GM20000 (cell line): ENCODE data around the gene POR.

Experiments
- DNase-seq: peaks from one replicate; pipeline ENCODE4 v3.0.0; 2012; ENCODE audit warnings: low spot score
- TF ChIP-seq, protein P1 (sequence below): IDR thresholded peaks from 2 replicates; pipeline ENCODE4 v1.5.1; 2012; ENCODE audit warnings: mild to moderate bottlenecking, control low read depth; ENCODE audit errors: extremely low read depth, missing control alignments

Gene POR

DNA sequence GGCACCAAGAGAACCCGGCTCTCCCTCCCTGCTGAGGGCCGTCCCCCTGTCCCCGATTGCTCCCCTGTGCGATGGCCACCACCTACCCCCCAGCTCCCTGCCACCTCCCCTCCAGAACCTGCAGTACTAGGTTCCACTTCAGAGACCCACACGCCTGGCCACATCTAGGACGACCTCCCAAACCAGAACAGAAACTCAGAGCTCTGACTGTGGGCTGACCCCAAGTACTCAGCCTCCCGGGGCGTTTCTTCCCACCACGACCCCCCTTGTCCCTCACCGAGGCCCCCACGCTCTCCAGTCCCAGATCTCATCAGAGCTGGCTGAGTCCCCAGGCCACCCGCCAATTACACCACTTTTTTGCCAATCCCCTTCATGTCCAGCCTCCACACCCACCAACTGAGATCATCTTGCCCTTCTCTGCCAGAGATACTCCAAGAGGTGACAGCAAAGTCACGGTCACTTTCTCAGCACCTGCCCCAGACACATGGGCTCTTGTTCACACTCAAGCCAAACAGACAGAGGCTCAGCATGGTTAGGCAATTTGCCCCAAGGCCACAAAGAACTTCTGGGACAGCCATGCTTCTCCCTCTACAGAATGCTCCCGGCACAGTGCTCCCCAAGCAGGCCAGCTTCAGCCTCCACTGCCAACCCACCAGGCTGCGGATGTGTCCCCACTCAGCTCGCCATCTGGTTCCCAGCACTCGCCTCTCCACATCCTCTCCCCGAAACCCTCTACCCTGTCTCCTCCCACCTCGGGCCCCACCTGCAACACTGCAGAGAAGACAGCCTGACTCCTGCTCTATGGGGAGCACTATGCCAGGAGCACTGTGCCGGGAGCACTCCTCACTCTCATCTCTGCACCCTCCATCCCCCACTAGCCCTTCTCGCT lies 74.8 kb downstream of the POR start:
- TF ChIP-seq, protein P1, sequence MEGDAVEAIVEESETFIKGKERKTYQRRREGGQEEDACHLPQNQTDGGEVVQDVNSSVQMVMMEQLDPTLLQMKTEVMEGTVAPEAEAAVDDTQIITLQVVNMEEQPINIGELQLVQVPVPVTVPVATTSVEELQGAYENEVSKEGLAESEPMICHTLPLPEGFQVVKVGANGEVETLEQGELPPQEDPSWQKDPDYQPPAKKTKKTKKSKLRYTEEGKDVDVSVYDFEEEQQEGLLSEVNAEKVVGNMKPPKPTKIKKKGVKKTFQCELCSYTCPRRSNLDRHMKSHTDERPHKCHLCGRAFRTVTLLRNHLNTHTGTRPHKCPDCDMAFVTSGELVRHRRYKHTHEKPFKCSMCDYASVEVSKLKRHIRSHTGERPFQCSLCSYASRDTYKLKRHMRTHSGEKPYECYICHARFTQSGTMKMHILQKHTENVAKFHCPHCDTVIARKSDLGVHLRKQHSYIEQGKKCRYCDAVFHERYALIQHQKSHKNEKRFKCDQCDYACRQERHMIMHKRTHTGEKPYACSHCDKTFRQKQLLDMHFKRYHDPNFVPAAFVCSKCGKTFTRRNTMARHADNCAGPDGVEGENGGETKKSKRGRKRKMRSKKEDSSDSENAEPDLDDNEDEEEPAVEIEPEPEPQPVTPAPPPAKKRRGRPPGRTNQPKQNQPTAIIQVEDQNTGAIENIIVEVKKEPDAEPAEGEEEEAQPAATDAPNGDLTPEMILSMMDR: no peak
- peak; percentile 43 for DNase-seq

DNA sequence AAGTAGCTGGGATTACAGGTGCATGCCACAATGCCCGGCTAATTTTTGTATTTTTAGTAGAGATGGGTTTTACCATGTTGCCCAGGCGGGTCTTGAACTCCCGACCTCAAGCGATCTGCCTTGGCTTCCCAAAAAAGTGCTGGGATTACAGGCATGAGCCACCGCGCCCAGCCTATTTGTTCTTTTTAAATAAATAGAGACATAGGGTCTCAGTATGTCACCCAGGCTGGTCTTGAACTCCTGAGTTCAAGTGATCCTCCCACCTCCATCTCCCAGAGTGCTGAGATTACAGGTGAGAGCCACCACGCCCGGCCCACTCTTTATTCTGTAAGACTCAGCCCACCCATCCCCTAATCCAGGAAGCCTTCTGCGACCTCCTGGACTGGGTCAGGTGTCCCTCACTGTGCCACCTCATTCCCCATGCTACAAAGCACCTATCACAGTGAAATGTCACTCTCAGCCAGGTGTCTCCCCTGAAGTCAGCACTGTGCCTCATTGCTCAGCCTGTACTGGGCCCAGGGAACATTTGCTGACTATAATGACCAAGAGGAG lies 76.7 kb downstream of the POR start:
- TF ChIP-seq, protein P1: no peak
- DNase-seq: no peak

DNA sequence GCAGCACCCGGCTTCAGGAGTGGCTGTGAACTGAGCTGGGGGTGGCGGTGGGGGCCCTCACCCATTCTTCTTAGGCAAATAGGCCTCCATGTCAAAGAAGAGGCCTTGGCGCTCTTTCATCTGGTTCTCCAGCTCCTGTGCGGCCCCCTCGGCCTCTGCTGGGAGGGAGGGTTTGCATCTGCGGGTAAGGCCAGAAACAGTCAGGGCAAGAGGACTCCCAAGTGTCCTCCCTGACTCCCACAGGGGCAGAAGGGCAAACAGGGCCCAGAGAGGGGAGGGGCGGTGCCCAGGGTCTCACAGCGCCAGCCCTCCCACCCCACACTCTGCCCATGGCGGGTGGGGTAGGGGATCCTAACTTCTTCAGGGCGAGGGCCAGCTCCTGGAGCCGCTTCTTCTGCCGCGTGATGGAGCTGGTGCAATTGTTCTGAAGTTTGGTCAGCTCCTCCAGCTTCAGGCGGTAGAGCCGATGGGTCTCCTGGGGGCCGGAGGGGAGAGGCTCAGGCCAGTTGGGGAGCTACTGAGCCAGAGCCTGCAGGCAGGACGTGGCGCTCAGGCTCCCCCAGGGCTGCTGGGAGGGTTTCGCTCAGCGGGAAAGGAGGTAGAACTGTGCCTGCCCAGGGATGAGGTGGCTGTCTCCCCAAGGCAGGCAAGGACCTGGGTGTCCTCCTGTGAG lies 77.3 kb downstream of the POR start:
- TF ChIP-seq, protein P1: no peak
- no peak for DNase-seq

DNA sequence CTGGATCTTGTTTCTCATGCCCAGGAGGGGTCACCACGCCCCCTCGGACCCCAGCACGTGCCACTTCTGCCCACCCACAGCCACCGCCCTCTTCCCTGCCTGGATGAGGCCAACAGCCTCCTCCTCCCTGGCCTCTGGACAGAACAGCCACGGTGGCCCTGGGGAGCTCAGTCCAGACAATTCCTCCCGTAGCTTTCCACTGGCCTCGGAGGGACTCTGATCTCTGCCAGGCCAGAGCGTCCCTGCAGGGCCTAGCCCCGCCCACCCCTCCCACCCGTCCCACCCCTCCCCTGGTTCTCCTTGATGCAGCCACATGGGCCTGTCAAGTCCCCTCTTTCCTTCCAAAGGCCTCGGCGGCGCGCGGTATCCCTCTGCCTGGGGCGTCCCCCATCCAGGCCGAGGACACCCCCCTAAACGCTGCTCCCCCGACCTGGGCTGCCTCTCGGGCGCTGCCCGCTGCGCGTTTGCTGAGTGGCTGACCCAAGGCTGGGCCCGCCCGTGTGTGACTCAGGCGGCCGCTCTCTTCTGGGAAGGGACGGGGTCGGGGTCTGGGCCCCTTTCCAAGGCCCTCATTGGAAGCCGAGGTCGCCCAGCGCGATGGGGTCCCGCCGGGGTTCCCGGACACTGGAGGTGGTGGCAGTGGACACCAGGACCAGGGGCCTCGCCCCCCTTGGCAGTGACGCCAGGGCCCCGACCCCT lies 78.9 kb downstream of the POR start:
- TF ChIP-seq, protein P1: no peak
- DNase-seq: peak; percentile 76

DNA sequence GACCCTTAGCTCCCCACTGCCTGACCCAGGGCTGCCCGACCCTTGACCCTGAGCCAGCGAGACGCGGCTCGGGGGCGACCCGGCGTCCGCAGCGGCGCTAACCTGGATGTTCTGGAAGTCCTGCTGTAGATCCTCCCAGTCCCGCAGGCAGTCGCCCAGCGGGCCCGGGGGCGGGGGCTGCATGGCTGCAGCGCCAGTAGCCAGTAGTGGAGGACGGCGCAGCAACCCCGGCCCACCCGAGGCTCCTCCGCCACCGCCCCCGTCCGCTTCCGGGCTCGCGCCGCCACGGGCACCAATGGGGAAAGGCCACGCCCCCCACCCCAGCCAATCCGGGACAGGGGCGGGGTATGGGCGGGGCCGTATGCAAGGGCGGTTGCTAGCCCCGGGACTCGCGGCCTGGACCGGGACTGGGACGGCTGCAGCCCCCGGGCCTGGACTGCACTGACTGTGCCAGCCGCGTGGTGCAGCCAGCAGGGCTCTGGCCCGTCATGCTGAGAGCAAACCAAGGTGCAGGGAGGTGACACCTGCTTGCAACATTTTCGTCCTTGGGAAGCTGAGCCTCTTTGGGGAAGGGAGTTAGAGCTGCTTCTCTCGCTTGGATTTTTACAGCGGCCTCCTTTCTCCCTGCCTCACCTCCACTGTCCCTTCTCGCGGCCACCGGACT lies 79.6 kb downstream of the POR start, which contains the start of gene TMEM120A:
TMEM120A (minus strand) TSS at position 208 of the 664 bp plus-strand sequence; CDS start at position 183, 25 bp downstream.
- peak; percentile 100 for DNase-seq
- TF ChIP-seq, protein P1: no peak

DNA sequence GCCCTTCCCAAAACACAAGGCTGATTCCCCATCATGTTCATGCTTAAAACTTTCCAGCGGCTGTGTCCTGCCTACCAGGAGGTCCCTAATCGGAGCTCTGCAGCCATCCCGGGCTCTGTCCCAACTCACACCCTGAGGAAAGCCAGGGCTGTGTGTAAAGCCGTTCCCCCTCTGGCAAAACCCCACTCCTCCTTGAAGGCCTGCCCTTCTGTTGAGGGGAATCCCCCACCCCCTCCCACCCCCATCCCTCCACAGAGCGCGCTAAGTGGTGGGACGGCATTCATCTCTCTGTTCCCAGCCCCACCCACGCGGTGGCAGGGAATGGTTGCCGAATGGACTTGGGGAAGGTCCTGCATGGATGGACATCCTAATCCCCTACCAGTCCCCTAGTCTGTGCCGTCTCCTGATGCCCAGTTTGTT lies 80.1 kb downstream of the POR start:
- DNase-seq: no peak
- TF ChIP-seq, protein P1: no peak
